HEK293 (cell line): ENCODE results near the gene SUPT5H.
A peak's percentile ranks its signal among the peaks of the same experiment; 100 is the strongest.

Experiments
- EGR2 ChIP-seq: fragments of 450-650 bp; formaldehyde crosslinking; IDR thresholded peaks from 2 replicates; pipeline ENCODE4 v1.5.1; 2016; ENCODE audit warnings: low read depth, missing biosample characterization, missing genetic modification characterization
- GLIS2 ChIP-seq: fragments of 450-650 bp; formaldehyde crosslinking; IDR thresholded peaks from 2 replicates; pipeline ENCODE4 v1.5.1; 2016; ENCODE audit warnings: missing biosample characterization, missing genetic modification characterization
- OSR2 ChIP-seq: fragments of 450-650 bp; formaldehyde crosslinking; IDR thresholded peaks from 2 replicates; pipeline ENCODE4 v1.5.1; 2016; ENCODE audit warnings: missing biosample characterization, missing genetic modification characterization
- SALL2 ChIP-seq: fragments of 450-650 bp; formaldehyde crosslinking; IDR thresholded peaks from 2 replicates; pipeline ENCODE4 v1.5.0; 2017; ENCODE audit warnings: missing biosample characterization, mild to moderate bottlenecking, missing genetic modification characterization, borderline replicate concordance
- SP3 ChIP-seq: fragments of 450-650 bp; formaldehyde crosslinking; IDR thresholded peaks from 2 replicates; pipeline ENCODE4 v1.5.1; 2016; ENCODE audit warnings: missing biosample characterization, missing genetic modification characterization
- ZNF157 ChIP-seq: fragments of 450-650 bp; formaldehyde crosslinking; IDR thresholded peaks from 2 replicates; pipeline ENCODE4 v1.5.1; 2016; ENCODE audit warnings: missing biosample characterization, missing genetic modification characterization
- ZNF184 ChIP-seq: fragments of 450-650 bp; IDR thresholded peaks from 2 replicates; pipeline ENCODE4 v1.5.1; 2018; ENCODE audit warnings: missing biosample characterization, mild to moderate bottlenecking, missing genetic modification characterization
- ZNF335 ChIP-seq: fragments of 450-650 bp; formaldehyde crosslinking; conservative IDR thresholded peaks from 2 replicates; pipeline ENCODE4 v1.5.1; 2016; ENCODE audit warnings: missing biosample characterization, missing genetic modification characterization
- ZNF391 ChIP-seq: fragments of 450-650 bp; formaldehyde crosslinking; IDR thresholded peaks from 2 replicates; pipeline ENCODE4 v1.5.1; 2016; ENCODE audit warnings: low read depth, missing biosample characterization, missing genetic modification characterization, borderline replicate concordance
- ZNF394 ChIP-seq: fragments of 450-650 bp; formaldehyde crosslinking; IDR thresholded peaks from 2 replicates; pipeline ENCODE4 v1.5.1; 2016; ENCODE audit warnings: missing biosample characterization, missing genetic modification characterization, mild to moderate bottlenecking, moderate library complexity, borderline replicate concordance
- ZNF404 ChIP-seq: fragments of 450-650 bp; formaldehyde crosslinking; IDR thresholded peaks from 2 replicates; pipeline ENCODE4 v1.5.1; 2017; ENCODE audit warnings: missing biosample characterization, missing genetic modification characterization
- ZNF433 ChIP-seq: fragments of 450-650 bp; formaldehyde crosslinking; IDR thresholded peaks from 2 replicates; pipeline ENCODE4 v1.5.1; 2016; ENCODE audit warnings: missing biosample characterization, missing genetic modification characterization, low read depth
- ZNF544 ChIP-seq: fragments of 450-650 bp; formaldehyde crosslinking; IDR thresholded peaks from 2 replicates; pipeline ENCODE4 v1.5.0; 2017; ENCODE audit warnings: missing biosample characterization, missing genetic modification characterization
- ZNF549 ChIP-seq: fragments of 450-650 bp; IDR thresholded peaks from 2 replicates; pipeline ENCODE4 v1.5.1; 2018; ENCODE audit warnings: missing biosample characterization, missing genetic modification characterization, mild to moderate bottlenecking, inconsistent platforms, moderate library complexity
- ZNF555 ChIP-seq: fragments of 450-650 bp; formaldehyde crosslinking; conservative IDR thresholded peaks from 2 replicates; pipeline ENCODE4 v1.5.1; 2017; ENCODE audit warnings: missing biosample characterization, mild to moderate bottlenecking, missing genetic modification characterization, inconsistent platforms
- ZNF600 ChIP-seq: fragments of 450-650 bp; formaldehyde crosslinking; IDR thresholded peaks from 2 replicates; pipeline ENCODE4 v1.5.1; 2016; ENCODE audit warnings: missing biosample characterization, missing genetic modification characterization
- ZSCAN16 ChIP-seq: fragments of 450-650 bp; formaldehyde crosslinking; IDR thresholded peaks from 2 replicates; pipeline ENCODE4 v1.5.1; 2016; ENCODE audit warnings: missing biosample characterization, missing genetic modification characterization
- ZSCAN30 ChIP-seq: fragments of 450-650 bp; IDR thresholded peaks from 2 replicates; pipeline ENCODE4 v1.5.1; 2018; ENCODE audit warnings: missing biosample characterization, mild to moderate bottlenecking, missing genetic modification characterization, moderate library complexity
- TF ChIP-seq, protein P1 (sequence below): fragments of 450-650 bp; formaldehyde crosslinking; IDR thresholded peaks from 2 replicates; pipeline ENCODE4 v1.5.1; 2016; ENCODE audit warnings: missing biosample characterization, missing genetic modification characterization
- TF ChIP-seq, protein P2 (sequence below): fragments of 450-650 bp; formaldehyde crosslinking; IDR thresholded peaks from 2 replicates; pipeline ENCODE4 v1.5.1; 2016; ENCODE audit warnings: missing biosample characterization, missing genetic modification characterization
- TF ChIP-seq, protein P3 (sequence below): fragments of 450-650 bp; formaldehyde crosslinking; IDR thresholded peaks from 2 replicates; pipeline ENCODE4 v1.5.1; 2017; ENCODE audit warnings: missing biosample characterization, missing genetic modification characterization
- TF ChIP-seq, protein P4 (sequence below): fragments of 450-650 bp; formaldehyde crosslinking; IDR thresholded peaks from 2 replicates; pipeline ENCODE4 v1.5.1; 2016; ENCODE audit warnings: missing biosample characterization, missing genetic modification characterization
- TF ChIP-seq, protein P5 (sequence below): IDR thresholded peaks from 2 replicates; pipeline ENCODE4 v1.6.1; 2011; ENCODE audit warnings: mild to moderate bottlenecking, low read depth, low read length, borderline replicate concordance
- TF ChIP-seq, protein P6 (sequence below): fragments of 450-650 bp; formaldehyde crosslinking; IDR thresholded peaks from 2 replicates; pipeline ENCODE4 v1.5.1; 2017; ENCODE audit warnings: missing biosample characterization, missing genetic modification characterization
- TF ChIP-seq, protein P7 (sequence below): fragments of 450-650 bp; formaldehyde crosslinking; IDR thresholded peaks from 2 replicates; pipeline ENCODE4 v1.5.1; 2016; ENCODE audit warnings: missing biosample characterization, missing genetic modification characterization, borderline replicate concordance

The SUPT5H gene

DNA sequence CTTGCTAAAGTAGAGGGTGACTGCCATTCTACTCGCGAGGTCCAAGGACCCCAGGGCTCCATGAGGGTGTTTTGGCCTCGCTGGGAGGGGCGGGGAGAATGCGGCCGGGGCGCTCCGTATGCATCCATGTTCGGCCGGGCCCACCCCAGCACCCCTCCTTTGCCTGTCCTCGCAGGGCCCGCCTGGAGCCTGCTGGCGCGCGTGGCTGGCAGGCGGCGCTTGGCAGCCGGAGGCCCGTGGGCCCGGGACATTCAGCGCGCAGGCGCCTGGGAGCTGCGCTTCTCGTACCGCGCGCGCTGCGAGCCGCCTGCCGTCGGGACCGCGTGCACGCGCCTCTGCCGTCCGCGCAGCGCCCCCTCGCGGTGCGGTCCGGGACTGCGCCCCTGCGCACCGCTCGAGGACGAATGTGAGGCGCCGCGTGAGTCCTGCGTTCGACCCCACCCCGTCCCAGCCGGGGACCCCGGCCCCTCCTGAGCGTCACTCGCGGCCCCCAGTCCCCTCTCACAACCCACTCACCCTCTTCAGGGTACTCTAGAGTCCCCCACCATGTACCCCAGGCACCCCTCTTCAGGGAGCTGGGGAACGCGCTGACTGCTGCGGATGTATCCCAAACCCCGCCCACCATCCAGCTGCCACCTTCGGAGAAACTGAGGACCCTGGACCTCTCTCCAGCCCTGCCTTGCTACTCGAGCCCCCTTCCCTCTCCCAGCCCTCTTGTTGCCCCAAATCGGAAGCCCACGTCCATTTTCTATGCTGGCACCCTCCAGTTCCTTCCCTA, 57.4 kb downstream of the SUPT5H start (continued):
- TF ChIP-seq, protein P1, sequence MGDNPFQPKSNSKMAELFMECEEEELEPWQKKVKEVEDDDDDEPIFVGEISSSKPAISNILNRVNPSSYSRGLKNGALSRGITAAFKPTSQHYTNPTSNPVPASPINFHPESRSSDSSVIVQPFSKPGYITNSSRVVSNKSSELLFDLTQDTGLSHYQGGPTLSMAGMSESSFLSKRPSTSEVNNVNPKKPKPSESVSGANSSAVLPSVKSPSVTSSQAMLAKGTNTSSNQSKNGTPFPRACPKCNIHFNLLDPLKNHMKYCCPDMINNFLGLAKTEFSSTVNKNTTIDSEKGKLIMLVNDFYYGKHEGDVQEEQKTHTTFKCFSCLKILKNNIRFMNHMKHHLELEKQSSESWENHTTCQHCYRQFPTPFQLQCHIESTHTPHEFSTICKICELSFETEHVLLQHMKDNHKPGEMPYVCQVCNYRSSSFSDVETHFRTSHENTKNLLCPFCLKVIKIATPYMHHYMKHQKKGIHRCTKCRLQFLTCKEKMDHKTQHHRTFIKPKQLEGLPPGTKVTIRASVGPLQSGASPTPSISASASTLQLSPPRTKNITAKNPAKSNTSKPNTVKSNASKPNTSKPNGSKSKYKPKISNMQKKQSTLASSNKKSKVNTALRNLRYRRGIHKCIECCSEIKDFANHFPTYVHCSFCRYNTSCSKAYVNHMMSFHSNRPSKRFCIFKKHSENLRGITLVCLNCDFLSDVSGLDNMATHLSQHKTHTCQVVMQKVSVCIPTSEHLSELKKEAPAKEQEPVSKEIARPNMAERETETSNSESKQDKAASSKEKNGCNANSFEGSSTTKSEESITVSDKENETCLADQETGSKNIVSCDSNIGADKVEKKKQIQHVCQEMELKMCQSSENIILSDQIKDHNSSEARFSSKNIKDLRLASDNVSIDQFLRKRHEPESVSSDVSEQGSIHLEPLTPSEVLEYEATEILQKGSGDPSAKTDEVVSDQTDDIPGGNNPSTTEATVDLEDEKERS (tag by site-specific recombination), result no peak
- peak; percentile 55 for TF ChIP-seq GLIS2 (tag by site-specific recombination)
- TF ChIP-seq SALL2 (tag by site-specific recombination), result no peak
- TF ChIP-seq, protein P2, sequence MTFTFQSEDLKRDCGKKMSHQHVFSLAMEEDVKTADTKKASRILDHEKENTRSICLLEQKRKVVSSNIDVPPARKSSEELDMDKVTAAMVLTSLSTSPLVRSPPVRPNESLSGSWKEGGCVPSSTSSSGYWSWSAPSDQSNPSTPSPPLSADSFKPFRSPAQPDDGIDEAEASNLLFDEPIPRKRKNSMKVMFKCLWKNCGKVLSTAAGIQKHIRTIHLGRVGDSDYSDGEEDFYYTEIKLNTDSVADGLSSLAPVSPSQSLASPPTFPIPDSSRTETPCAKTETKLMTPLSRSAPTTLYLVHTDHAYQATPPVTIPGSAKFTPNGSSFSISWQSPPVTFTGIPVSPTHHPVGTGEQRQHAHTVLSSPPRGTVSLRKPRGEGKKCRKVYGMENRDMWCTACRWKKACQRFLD (tag by site-specific recombination), result no peak
- no peak for TF ChIP-seq ZNF391 (tag by site-specific recombination)
- TF ChIP-seq, protein P3, sequence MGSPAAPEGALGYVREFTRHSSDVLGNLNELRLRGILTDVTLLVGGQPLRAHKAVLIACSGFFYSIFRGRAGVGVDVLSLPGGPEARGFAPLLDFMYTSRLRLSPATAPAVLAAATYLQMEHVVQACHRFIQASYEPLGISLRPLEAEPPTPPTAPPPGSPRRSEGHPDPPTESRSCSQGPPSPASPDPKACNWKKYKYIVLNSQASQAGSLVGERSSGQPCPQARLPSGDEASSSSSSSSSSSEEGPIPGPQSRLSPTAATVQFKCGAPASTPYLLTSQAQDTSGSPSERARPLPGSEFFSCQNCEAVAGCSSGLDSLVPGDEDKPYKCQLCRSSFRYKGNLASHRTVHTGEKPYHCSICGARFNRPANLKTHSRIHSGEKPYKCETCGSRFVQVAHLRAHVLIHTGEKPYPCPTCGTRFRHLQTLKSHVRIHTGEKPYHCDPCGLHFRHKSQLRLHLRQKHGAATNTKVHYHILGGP (tag by site-specific recombination), result no peak
- no peak for TF ChIP-seq SP3 (tag by site-specific recombination)
- no peak for TF ChIP-seq ZNF544 (tag by site-specific recombination)
- TF ChIP-seq, protein P4, sequence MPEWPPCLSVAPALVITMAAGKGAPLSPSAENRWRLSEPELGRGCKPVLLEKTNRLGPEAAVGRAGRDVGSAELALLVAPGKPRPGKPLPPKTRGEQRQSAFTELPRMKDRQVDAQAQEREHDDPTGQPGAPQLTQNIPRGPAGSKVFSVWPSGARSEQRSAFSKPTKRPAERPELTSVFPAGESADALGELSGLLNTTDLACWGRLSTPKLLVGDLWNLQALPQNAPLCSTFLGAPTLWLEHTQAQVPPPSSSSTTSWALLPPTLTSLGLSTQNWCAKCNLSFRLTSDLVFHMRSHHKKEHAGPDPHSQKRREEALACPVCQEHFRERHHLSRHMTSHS, result no peak
- TF ChIP-seq ZNF600 (tag by site-specific recombination), result no peak; the same call in 1 of the 2 replicates
- TF ChIP-seq ZNF433 (tag by site-specific recombination), result no peak
- TF ChIP-seq ZSCAN16 (tag by site-specific recombination), result no peak
- peak; percentile 66; the same call in 1 of the 2 replicates for TF ChIP-seq ZNF184 (tag by site-specific recombination)
- TF ChIP-seq, protein P5, sequence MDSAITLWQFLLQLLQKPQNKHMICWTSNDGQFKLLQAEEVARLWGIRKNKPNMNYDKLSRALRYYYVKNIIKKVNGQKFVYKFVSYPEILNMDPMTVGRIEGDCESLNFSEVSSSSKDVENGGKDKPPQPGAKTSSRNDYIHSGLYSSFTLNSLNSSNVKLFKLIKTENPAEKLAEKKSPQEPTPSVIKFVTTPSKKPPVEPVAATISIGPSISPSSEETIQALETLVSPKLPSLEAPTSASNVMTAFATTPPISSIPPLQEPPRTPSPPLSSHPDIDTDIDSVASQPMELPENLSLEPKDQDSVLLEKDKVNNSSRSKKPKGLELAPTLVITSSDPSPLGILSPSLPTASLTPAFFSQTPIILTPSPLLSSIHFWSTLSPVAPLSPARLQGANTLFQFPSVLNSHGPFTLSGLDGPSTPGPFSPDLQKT, result no peak
- TF ChIP-seq, protein P6, sequence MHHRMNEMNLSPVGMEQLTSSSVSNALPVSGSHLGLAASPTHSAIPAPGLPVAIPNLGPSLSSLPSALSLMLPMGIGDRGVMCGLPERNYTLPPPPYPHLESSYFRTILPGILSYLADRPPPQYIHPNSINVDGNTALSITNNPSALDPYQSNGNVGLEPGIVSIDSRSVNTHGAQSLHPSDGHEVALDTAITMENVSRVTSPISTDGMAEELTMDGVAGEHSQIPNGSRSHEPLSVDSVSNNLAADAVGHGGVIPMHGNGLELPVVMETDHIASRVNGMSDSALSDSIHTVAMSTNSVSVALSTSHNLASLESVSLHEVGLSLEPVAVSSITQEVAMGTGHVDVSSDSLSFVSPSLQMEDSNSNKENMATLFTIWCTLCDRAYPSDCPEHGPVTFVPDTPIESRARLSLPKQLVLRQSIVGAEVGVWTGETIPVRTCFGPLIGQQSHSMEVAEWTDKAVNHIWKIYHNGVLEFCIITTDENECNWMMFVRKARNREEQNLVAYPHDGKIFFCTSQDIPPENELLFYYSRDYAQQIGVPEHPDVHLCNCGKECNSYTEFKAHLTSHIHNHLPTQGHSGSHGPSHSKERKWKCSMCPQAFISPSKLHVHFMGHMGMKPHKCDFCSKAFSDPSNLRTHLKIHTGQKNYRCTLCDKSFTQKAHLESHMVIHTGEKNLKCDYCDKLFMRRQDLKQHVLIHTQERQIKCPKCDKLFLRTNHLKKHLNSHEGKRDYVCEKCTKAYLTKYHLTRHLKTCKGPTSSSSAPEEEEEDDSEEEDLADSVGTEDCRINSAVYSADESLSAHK (tag by site-specific recombination), result no peak
- TF ChIP-seq, protein P7, sequence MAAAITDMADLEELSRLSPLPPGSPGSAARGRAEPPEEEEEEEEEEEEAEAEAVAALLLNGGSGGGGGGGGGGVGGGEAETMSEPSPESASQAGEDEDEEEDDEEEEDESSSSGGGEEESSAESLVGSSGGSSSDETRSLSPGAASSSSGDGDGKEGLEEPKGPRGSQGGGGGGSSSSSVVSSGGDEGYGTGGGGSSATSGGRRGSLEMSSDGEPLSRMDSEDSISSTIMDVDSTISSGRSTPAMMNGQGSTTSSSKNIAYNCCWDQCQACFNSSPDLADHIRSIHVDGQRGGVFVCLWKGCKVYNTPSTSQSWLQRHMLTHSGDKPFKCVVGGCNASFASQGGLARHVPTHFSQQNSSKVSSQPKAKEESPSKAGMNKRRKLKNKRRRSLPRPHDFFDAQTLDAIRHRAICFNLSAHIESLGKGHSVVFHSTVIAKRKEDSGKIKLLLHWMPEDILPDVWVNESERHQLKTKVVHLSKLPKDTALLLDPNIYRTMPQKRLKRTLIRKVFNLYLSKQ (tag by site-specific recombination), result no peak
- TF ChIP-seq ZNF404 (tag by site-specific recombination), result no peak
- 0 out of 2 replicates have a peak, but pooled peaks have one; percentile 6 for TF ChIP-seq EGR2 (tag by site-specific recombination)
- peak; percentile 99 for TF ChIP-seq ZSCAN30
- no peak for TF ChIP-seq ZNF394 (tag by site-specific recombination)
- peak; percentile 93 for TF ChIP-seq ZNF335
- no peak for TF ChIP-seq ZNF549 (tag by site-specific recombination)
- no peak for TF ChIP-seq ZNF157
- no peak for TF ChIP-seq ZNF555 (tag by site-specific recombination)
- TF ChIP-seq OSR2 (tag by site-specific recombination), result no peak
